ENCODE results near the gene HTATIP2.

HTATIP2 gene

GRCh38 chr11:20368438-20368837, 4.9 kb downstream of the HTATIP2 start:
- no peak for DNase-seq
- intact Hi-C loops (cut with DNase I) = no loop called here

- DNase-seq = peak in 3 of 10 donors; percentile 19 to 83 (median 26)
- intact Hi-C loops (cut with DNase I) = no loop called here
Observed at GRCh38 chr11:20369826-20370225, 6.3 kb downstream of the HTATIP2 start.

- intact Hi-C loops (cut with DNase I) = no loop called here
- no peak for DNase-seq
Observed at GRCh38 chr11:20372081-20372626, 8.6 kb downstream of the HTATIP2 start.

- DNase-seq = no peak
- intact Hi-C loops (cut with DNase I) = no loop called here
Observed at GRCh38 chr11:20373147-20373546, 9.6 kb downstream of the HTATIP2 start.

GRCh38 chr11:20373568-20374209, 10.2 kb downstream of the HTATIP2 start:
- DNase-seq = no peak

GRCh38 chr11:20374741-20375300, 11.3 kb downstream of the HTATIP2 start:
- DNase-seq = no peak
- intact Hi-C loops (cut with DNase I) = no loop called here

More at GRCh38 chr11:20373568-20374209, 10.2 kb downstream of the HTATIP2 start:
- intact Hi-C loops (cut with DNase I) = no loop called here

- DNase-seq = no peak
- intact Hi-C loops (cut with DNase I) = no loop called here
Observed at GRCh38 chr11:20376162-20376730, 12.7 kb downstream of the HTATIP2 start.

- peak in 1 of 10 donors; percentile 52 for DNase-seq
- intact Hi-C loops (cut with DNase I) = loop anchor here (5.0 kb wide), 1 partner anchor 56 kb away; no protein-coding TSS in a partner anchor
Observed at GRCh38 chr11:20385996-20386395, 22.5 kb downstream of the HTATIP2 start.

- intact Hi-C loops (cut with DNase I) = loop anchor here (1.0 to 5.0 kb wide), 3 partner anchors 24 to 223 kb away; partner anchors contain the start of gene HTATIP2
Observed at GRCh38 chr11:20387261-20388095, 24.0 kb downstream of the HTATIP2 start, which contains the start of gene PRMT3. Gene PRMT3 (plus strand): TSS chr11:20387716. CDS start chr11:20387747, 31 bp downstream.

GRCh38 chr11:20388096-20389055, 24.9 kb downstream of the HTATIP2 start:
- intact Hi-C loops (cut with DNase I) = loop anchor here (5.0 kb wide), 1 partner anchor 54 kb away; no protein-coding TSS in a partner anchor
- DNase-seq = no peak

More at GRCh38 chr11:20387261-20388095, 24.0 kb downstream of the HTATIP2 start, which contains the start of gene PRMT3:
- peak; percentile 90 to 99 (median 92) for DNase-seq

GRCh38 chr11:20397281-20397680, 33.8 kb downstream of the HTATIP2 start:
- intact Hi-C loops (cut with DNase I) = no loop called here
- no peak for DNase-seq

- no peak for DNase-seq
- intact Hi-C loops (cut with DNase I) = no loop called here
Observed at GRCh38 chr11:20399498-20399897, 36.0 kb downstream of the HTATIP2 start.

- intact Hi-C loops (cut with DNase I) = no loop called here
Observed at GRCh38 chr11:20403059-20403458, 39.5 kb downstream of the HTATIP2 start.

GRCh38 chr11:20406484-20406883, 43.0 kb downstream of the HTATIP2 start:
- intact Hi-C loops (cut with DNase I) = no loop called here
- no peak for DNase-seq

More at GRCh38 chr11:20403059-20403458, 39.5 kb downstream of the HTATIP2 start:
- DNase-seq = no peak

- no peak for DNase-seq
- intact Hi-C loops (cut with DNase I) = no loop called here
Observed at GRCh38 chr11:20407344-20407743, 43.8 kb downstream of the HTATIP2 start.

- intact Hi-C loops (cut with DNase I) = no loop called here
- no peak for DNase-seq
Observed at GRCh38 chr11:20415432-20415831, 51.9 kb downstream of the HTATIP2 start.

GRCh38 chr11:20417771-20418170, 54.3 kb downstream of the HTATIP2 start:
- intact Hi-C loops (cut with DNase I) = no loop called here
- DNase-seq = no peak

GRCh38 chr11:20421946-20422345, 58.4 kb downstream of the HTATIP2 start:
- no peak for DNase-seq

GRCh38 chr11:20429216-20429615, 65.7 kb downstream of the HTATIP2 start:
- peak in 1 of 10 donors; percentile 45 for DNase-seq
- intact Hi-C loops (cut with DNase I) = no loop called here

More at GRCh38 chr11:20421946-20422345, 58.4 kb downstream of the HTATIP2 start:
- intact Hi-C loops (cut with DNase I) = no loop called here
